Sigmoid colon (tissue), 4 donors: Measurements from ENCODE around the gene FGFRL1.

ENCODE experiments used
- CTCF ChIP-seq, 4 experiments: fragments of 450-650 bp in 3 of 4; fragments of 200-600 bp in 1 of 4; IDR thresholded peaks; one replicate each; pipeline ENCODE4 v1.5.1; 2016 to 2019; ENCODE audit warnings: antibody characterized with exemption in 4 of 4, mild to moderate bottlenecking in 3 of 4, moderate library complexity in 2 of 4
- POLR2A ChIP-seq, 2 donors: fragments of 450-650 bp; IDR thresholded peaks; one replicate each; pipeline ENCODE4 v1.6.1; 2016; ENCODE audit warnings: antibody characterized with exemption in 2 of 2, mild to moderate bottlenecking in 2 of 2, moderate library complexity in 2 of 2
- POLR2AphosphoS5 ChIP-seq, 4 donors: sonication (generic); formaldehyde crosslinking; IDR thresholded peaks; one replicate each; pipeline ENCODE4 v1.6.1; 2017; ENCODE audit warnings: antibody characterized with exemption in 4 of 4

- TF ChIP-seq CTCF (IDR thresholded peaks at IDR 0.05) = no peak
- TF ChIP-seq POLR2A (IDR thresholded peaks at IDR 0.05) = no peak
- no peak for TF ChIP-seq POLR2AphosphoS5 (IDR thresholded peaks at IDR 0.05)
Measured at GRCh38 chr4:1006856-1007255, 4.6 kb upstream of the FGFRL1 start.
